Tongue (tissue), 2 donors: ENCODE measurements around the gene SLC5A2. TPM values are rescaled to one million over a fixed set of nuclear protein-coding genes. Genes with fewer than 3 reads are reported as not detected.
A peak's percentile ranks its signal among the peaks of the same experiment; 100 is the strongest.
"Not testable (repeated sequence)": the region's sequence is repeated elsewhere in the genome, so short reads cannot be mapped to it uniquely, and the experiment has no call there.

Experiments
- DNase-seq: peaks from one replicate; pipeline ENCODE4 v3.0.0-alpha.2; 2015
- total RNA-seq: library from RNA; depleted of rRNA; stranded (reverse); fragments of >200 nt; gene quantifications from one replicate; pipeline ENCODE4 v1.2.3, GENCODE V29; 2014

Gene SLC5A2
- total RNA-seq: not detected

- DNase-seq: no peak
Measured at GRCh38 chr16:31483081-31483480, at the start of gene SLC5A2. Gene SLC5A2 (plus strand): TSS chr16:31483123. CDS start chr16:31483137, 14 bp downstream.

- no peak for DNase-seq
Measured at GRCh38 chr16:31435341-31436220, 47.3 kb upstream of the SLC5A2 start.

GRCh38 chr16:31436221-31437045 is 46.5 kb upstream of the SLC5A2 start:
- DNase-seq: no peak

GRCh38 chr16:31438414-31438813 is 44.5 kb upstream of the SLC5A2 start:
- DNase-seq: no peak

GRCh38 chr16:31439023-31439422 is 43.9 kb upstream of the SLC5A2 start:
- not testable (repeated sequence) for DNase-seq

- no peak for DNase-seq
Measured at GRCh38 chr16:31439519-31439918, 43.4 kb upstream of the SLC5A2 start.

GRCh38 chr16:31440516-31441184 is 42.3 kb upstream of the SLC5A2 start:
- no peak for DNase-seq

- DNase-seq: no peak
Measured at GRCh38 chr16:31441956-31442355, 41.0 kb upstream of the SLC5A2 start.

GRCh38 chr16:31445931-31446330 is 37.0 kb upstream of the SLC5A2 start:
- DNase-seq: not testable (repeated sequence)

- no peak for DNase-seq
Measured at GRCh38 chr16:31451201-31451600, 31.7 kb upstream of the SLC5A2 start.

GRCh38 chr16:31451681-31452351 is 31.1 kb upstream of the SLC5A2 start:
- DNase-seq: peak; percentile 72

GRCh38 chr16:31452631-31453106 is 30.3 kb upstream of the SLC5A2 start:
- no peak for DNase-seq

- DNase-seq: no peak
Measured at GRCh38 chr16:31453255-31454204, 29.4 kb upstream of the SLC5A2 start.

- DNase-seq: no peak
Measured at GRCh38 chr16:31455601-31456314, 27.2 kb upstream of the SLC5A2 start.

- DNase-seq: no peak
Measured at GRCh38 chr16:31456988-31457360, 25.9 kb upstream of the SLC5A2 start.

- DNase-seq: peak; percentile 54
Measured at GRCh38 chr16:31458073-31458843, 24.7 kb upstream of the SLC5A2 start.

GRCh38 chr16:31458844-31459686 is 23.9 kb upstream of the SLC5A2 start, which contains the start of gene ARMC5:
Gene ARMC5 (plus strand): TSS chr16:31459501. CDS start chr16:31459525, 24 bp downstream.
- peak; percentile 99 for DNase-seq
